NCI-H2196 treated with DMSO at 0.1 percent for 48 hours (cell line): ENCODE measurements around the gene OR2G6.
"Not testable (repeated sequence)": the region's sequence is repeated elsewhere in the genome, so short reads cannot be mapped to it uniquely, and the experiment has no call there.

Experiments
- DNase-seq: peaks from one replicate; lab custom pipeline; 2025; ENCODE audit not compliant: unreplicated experiment; lab: John Stamatoyannopoulos, UW

OR2G6 gene

GRCh38 chr1:248507773-248508172 is at the start of gene OR2G6:
OR2G6 (plus strand) TSS chr1:248508073; CDS start chr1:248521647, 13,574 bp downstream.
- DNase-seq, result not testable (repeated sequence)

DNA sequence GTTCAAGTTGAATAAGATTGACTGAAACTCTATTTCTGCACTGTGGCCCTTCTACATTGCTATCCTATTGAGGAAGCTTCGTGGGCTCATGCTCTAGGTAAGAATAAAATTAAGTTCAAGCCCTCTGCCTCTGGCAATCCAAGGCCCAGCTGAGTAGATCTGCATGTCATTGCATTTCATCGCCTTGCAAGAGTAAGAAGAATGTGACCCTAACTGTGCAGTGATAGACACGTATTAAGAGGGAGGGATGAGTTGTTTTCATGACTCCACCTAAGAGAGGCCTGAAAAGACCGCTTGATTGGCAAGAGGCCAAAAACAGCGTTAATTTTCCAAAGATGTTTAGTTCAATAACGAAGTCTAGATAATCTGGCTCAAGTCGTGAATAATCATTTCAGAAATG is 48.8 kb upstream of the OR2G6 start:
- not testable (repeated sequence) for DNase-seq

DNA sequence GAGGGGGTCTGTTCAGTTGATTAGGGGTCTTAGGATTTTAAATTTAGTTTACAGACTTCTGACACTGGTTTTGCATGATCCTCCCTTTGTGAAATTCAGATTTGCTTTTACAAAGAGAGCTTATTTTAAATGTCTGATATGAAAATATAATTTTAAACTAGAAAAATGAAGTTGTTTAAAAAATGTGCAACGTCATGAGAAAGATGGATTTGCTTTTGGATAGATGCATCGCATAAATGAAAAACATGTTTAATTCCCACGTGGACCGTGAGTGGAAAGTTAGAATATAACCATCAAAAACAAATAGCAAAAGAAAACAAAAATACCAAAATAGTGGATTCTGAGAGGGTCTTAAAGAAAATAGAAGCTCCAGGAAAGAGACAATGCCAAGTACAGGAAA is 36.7 kb upstream of the OR2G6 start:
- DNase-seq, result no peak

DNA sequence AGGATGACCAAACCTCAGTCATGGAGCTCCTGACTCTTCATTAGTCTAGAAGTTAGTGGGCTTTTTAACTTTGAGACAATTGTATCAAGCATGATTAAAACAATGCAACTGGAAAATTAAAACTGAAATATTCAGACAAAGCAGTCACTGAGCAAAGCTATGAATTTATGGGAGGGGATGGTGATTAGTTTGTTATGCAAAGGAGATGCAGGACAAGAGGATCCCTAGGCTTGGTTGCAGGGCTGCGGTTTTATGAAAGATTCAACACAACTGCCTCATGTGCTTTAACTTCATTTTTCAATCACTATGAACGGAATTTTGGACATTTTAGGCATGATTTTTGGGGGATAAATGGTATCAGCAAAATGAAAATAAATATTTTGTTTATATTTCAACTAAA is 35.8 kb upstream of the OR2G6 start:
- DNase-seq, result not testable (repeated sequence)

- DNase-seq, result not testable (repeated sequence)
These were observed 34.8 kb upstream of the OR2G6 start, which contains the start of gene OR2T3 for GRCh38 chr1:248473051-248473450. OR2T3 (plus strand) TSS chr1:248473351; CDS start chr1:248473351, 0 bp downstream.

DNA sequence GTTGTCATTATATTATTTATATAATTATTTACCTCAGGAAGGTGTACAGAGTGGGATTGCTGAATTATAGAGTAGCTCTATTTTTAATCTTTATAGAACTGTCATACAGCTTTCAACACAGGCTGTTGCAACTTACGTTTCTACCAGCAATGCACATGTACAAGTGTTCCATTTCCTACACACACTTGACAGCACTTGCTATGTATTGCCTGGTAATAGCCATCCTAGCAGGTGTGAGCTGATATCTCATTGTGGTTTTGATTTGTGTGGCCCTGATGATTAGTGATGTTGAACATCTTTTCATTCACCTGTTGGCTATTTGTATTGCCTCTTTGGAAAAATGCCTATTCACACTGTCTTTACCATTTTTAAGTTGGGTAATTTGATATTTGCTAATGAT is 32.2 kb upstream of the OR2G6 start:
- DNase-seq, result not testable (repeated sequence)

GRCh38 chr1:248481686-248482579 is 25.9 kb upstream of the OR2G6 start:
- not testable (repeated sequence) for DNase-seq

GRCh38 chr1:248488289-248488688 is 19.6 kb upstream of the OR2G6 start, which contains the start of gene OR2T5:
OR2T5 (plus strand) TSS chr1:248488589; CDS start chr1:248488589, 0 bp downstream.
- not testable (repeated sequence) for DNase-seq

DNA sequence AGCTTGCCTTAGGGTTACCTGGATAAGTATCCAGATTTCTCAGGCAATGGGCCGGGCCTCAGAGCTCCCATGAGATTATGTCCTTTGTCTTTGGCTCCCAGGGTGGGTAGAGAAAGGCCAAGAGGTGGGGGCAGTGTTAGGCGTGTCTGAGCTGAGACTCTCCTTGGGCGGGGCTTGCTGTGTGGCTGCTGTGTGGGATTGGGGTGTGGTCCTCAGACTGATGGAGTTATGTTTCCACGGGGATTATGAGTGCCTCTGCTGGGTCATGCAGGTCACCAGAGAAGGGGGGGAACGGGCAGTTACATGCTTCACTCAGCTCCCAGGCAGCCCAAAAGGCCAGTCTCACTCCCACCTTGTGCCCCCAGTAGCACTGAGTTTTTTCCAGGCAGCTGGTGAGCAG is 11.2 kb upstream of the OR2G6 start:
- not testable (repeated sequence) for DNase-seq

DNA sequence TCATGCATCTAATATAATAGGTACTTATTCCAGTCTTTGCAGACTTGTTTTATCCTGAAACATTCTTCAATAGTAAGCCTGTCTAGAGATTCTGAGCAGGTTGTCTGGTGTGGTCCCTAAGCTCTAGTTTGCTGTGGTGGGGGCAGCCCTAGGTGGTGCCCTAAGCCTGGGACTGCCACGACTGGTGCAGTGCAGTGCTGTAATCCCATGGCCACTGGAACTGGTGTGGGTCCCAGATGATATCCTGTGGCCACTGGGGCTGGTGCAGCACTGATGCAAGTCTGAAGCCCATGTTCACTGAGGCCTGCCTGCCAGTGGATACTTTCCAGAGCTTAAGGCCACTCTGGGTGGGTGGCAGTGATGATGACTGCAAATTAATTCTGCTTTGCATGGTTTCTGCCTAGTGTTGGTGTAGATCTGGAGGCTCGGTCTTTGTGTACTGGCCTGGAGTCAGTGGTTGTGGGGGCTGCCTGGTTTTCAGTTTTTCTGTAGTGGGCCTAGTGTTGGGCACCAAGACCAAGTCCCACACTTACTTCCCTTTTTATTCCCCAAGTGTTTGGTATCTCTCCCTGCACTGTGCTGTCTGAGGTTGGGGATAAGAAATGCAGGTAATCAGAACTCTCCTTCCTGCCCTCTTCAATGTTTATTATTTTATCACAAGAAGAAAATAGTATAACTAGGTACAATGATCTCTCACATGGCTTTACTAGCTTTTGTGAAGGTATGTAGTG is 7.4 kb upstream of the OR2G6 start:
- DNase-seq, result not testable (repeated sequence)

GRCh38 chr1:248510217-248510616 is 2.3 kb downstream of the OR2G6 start:
- not testable (repeated sequence) for DNase-seq

DNA sequence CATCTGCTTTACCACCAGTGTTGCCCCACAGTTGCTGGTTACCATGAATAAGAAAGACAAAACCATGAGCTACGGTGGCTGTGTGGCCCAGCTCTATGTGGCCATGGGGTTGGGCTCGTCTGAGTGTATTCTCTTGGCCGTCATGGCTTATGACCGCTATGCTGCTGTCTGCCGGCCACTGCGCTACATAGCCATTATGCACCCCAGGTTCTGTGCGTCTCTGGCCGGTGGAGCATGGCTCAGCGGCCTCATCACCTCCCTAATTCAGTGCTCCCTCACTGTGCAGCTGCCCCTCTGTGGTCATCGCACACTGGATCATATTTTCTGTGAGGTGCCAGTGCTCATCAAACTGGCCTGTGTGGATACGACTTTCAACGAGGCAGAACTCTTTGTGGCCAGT is 14.0 kb downstream of the OR2G6 start:
- DNase-seq, result no peak

DNA sequence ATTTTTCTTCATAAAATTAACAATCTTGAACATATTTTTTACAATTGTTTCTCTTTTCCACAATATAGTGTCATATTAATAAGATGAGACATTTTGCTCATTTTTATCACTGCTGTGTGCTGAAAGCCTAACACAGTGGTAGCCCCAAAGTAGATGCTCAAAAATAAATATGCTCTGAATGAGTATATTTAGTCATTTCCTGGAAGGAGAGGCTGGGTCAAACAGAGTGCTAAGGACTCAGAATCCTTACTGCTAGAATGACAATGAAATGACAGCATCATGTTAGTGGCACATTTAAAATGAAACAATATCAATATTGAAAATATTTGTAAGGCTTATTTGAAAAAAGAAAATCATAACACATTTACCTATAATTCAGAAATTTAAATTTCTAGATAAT is 29.6 kb downstream of the OR2G6 start:
- not testable (repeated sequence) for DNase-seq

- not testable (repeated sequence) for DNase-seq
These were observed 39.5 kb downstream of the OR2G6 start for GRCh38 chr1:248547383-248547782.

- DNase-seq, result not testable (repeated sequence)
These were observed 43.2 kb downstream of the OR2G6 start for GRCh38 chr1:248551027-248551426.

DNA sequence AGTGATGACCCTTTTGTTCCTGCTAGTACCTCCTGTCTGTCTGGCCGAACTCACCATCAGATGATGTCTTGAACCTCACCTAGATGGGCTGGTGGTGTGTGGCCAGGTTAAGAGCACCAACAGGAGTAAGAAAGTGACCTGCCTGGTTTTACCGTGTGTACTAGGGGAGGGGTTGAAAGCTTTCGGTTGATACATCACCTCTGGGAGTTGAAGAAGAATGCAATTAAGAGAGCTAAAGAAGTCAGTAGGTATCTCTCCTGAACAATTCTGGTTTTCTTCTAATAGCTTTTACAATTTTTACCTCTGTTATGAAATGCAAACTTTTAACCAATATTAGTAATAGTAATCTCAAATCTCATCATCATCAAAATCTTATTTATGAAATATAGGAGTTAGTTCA is 54.8 kb downstream of the OR2G6 start, which contains the start of gene OR2T29:
TSS of gene OR2T29 (minus strand) at position 101 of the 400 bp plus-strand sequence. CDS start 3,281 bp downstream, outside the sequence.
- DNase-seq, result not testable (repeated sequence)

DNA sequence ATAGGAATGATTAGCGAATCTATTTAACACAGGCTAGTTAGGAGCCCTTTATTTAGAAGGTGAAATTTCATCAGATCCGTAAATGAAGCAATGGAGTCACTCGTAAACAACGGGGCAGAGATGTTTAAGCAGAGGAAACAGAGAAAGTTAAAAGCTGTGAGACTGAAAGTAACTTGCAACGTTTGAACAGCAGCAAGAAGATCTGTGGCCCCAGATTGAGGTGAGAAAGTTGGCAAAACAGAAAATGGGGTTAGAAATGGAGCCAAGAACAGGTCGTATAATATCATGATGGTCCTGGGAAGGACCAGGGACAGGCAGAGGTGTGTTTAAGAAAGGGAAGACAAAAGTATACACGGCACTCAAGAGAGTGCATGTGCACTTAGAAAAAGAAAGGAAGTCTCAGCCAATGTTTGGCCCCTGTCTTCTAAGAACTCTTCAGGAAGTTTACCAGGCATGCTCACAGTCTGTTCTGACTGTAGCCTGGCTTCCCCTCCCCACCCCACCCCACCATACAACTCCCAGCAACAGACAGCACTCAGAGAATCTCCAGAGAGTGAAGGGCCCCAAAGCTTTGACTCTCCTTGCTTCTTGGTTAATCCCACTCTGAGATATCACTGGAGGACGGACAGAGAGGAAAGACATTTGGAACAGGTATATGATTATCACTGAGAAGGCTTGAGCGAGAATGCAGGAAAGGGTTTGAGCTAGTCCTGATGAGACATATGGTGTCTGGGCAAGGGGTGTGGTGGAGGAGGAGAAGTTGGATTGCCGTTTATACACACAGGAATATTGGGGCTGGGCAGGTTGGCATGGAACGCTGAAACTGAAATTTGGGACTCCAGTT is 57.9 kb downstream of the OR2G6 start:
- DNase-seq, result not testable (repeated sequence)

GRCh38 chr1:248569049-248569448 is 61.2 kb downstream of the OR2G6 start:
- not testable (repeated sequence) for DNase-seq

DNA sequence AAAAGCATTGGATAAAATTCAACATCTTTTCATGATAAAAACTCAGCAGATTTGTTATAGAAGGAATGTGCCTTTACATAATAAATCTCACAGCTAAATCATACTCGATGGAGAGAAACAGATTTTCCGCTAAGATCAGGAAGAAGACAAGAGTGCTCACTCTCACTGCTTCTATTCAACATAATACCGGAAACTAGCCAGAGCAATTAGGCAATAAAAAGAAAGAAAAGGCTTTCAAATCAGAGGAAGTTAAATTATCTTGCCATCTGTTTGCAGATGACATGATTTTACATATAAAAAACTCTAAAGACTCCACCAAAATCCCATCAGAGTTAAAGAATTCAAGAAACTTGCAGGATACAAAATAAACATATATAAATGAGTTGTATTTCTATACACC is 62.9 kb downstream of the OR2G6 start:
- not testable (repeated sequence) for DNase-seq

DNA sequence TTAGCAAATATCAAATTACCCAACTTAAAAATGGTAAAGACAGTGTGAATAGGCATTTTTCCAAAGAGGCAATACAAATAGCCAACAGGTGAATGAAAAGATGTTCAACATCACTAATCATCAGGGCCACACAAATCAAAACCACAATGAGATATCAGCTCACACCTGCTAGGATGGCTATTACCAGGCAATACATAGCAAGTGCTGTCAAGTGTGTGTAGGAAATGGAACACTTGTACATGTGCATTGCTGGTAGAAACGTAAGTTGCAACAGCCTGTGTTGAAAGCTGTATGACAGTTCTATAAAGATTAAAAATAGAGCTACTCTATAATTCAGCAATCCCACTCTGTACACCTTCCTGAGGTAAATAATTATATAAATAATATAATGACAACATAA is 64.2 kb downstream of the OR2G6 start:
- not testable (repeated sequence) for DNase-seq

- DNase-seq, result not testable (repeated sequence)
These were observed 66.0 kb downstream of the OR2G6 start for GRCh38 chr1:248573856-248574255.
